ENCODE results near the gene GTF3C1.

Gene GTF3C1

GRCh38 chr16:27598220-27598619, 48.5 kb upstream of the GTF3C1 start (continued):
- TF ChIP-seq POU6F1 (CRISPR knock-in tag; IDR thresholded peaks at IDR 0.05; ENCODE audit: borderline replicate concordance, low read depth) (no peak), ZNF70 (CRISPR knock-in tag; IDR thresholded peaks at IDR 0.05) (no peak), TOX (CRISPR knock-in tag; IDR thresholded peaks at IDR 0.05; ENCODE audit: borderline replicate concordance) (no peak)

GRCh38 chr16:27597361-27597760, 47.6 kb upstream of the GTF3C1 start:
- no peak for ATAC-seq

GRCh38 chr16:27596411-27596810, 46.7 kb upstream of the GTF3C1 start:
- ATAC-seq, result no peak
- TF ChIP-seq TCF4 (CRISPR knock-in tag; IDR thresholded peaks at IDR 0.05; ENCODE audit: borderline replicate concordance) (no peak), TOX (CRISPR knock-in tag; IDR thresholded peaks at IDR 0.05; ENCODE audit: borderline replicate concordance) (no peak), ARNTL (CRISPR knock-in tag; IDR thresholded peaks at IDR 0.05; ENCODE audit: borderline replicate concordance, low read depth) (no peak), TSHZ2 (CRISPR knock-in tag; IDR thresholded peaks at IDR 0.05) (no peak), ISL1 (CRISPR knock-in tag; IDR thresholded peaks at IDR 0.05) (no peak), CSDC2 (CRISPR knock-in tag; IDR thresholded peaks at IDR 0.05) (no peak), ZFP30 (CRISPR knock-in tag; IDR thresholded peaks at IDR 0.05) (no peak), OSR1 (CRISPR knock-in tag; IDR thresholded peaks at IDR 0.05) (no peak), SNAI2 (CRISPR knock-in tag; IDR thresholded peaks at IDR 0.05) (no peak), ZC3H10 (CRISPR knock-in tag; IDR thresholded peaks at IDR 0.05) (no peak), PPARA (CRISPR knock-in tag; IDR thresholded peaks at IDR 0.05; ENCODE audit: borderline replicate concordance) (no peak), PATZ1 (CRISPR knock-in tag; IDR thresholded peaks at IDR 0.05; ENCODE audit: borderline replicate concordance) (no peak), CSRNP3 (CRISPR knock-in tag; IDR thresholded peaks at IDR 0.05) (no peak), GLIS3 (CRISPR knock-in tag; IDR thresholded peaks at IDR 0.05) (no peak)

More at GRCh38 chr16:27597361-27597760, 47.6 kb upstream of the GTF3C1 start:
- no peak for TF ChIP-seq ZFP3 (CRISPR knock-in tag; IDR thresholded peaks at IDR 0.05)
- TF ChIP-seq ZNF565 (CRISPR knock-in tag; conservative IDR thresholded peaks at IDR 0.05; ENCODE audit: low read depth), result no peak
- TF ChIP-seq CSDC2 (CRISPR knock-in tag; IDR thresholded peaks at IDR 0.05), result no peak
- TF ChIP-seq TCF4 (CRISPR knock-in tag; IDR thresholded peaks at IDR 0.05; ENCODE audit: borderline replicate concordance), result no peak

GRCh38 chr16:27595993-27596392, 46.3 kb upstream of the GTF3C1 start:
- TF ChIP-seq BACH2 (CRISPR knock-in tag; IDR thresholded peaks at IDR 0.05; ENCODE audit: borderline replicate concordance) (no peak), CREB5 (CRISPR knock-in tag; IDR thresholded peaks at IDR 0.05; ENCODE audit: low read depth) (no peak), ZNF565 (CRISPR knock-in tag; conservative IDR thresholded peaks at IDR 0.05; ENCODE audit: low read depth) (no peak), OSR1 (CRISPR knock-in tag; IDR thresholded peaks at IDR 0.05) (no peak)
- ATAC-seq, result no peak
